ENCODE measurements around the gene MRPS15. TPM values are rescaled to one million over a fixed set of nuclear protein-coding genes. Genes with fewer than 3 reads are reported as not detected.

MRPS15 gene
- total and polyA plus RNA-seq, 2 donors (not counting 3 experiments of a cell fraction or from before 2014, with no cell fraction given), result 47.1 to 105 TPM

GRCh38 chr1:36464605-36465393 is 615 bp upstream of the MRPS15 start:
- no peak for TF ChIP-seq POLR2AphosphoS5 (IDR thresholded peaks at IDR 0.05; ENCODE audit: insufficient read depth, low read depth, low read length)
- no peak for TF ChIP-seq EZH2 (IDR thresholded peaks at IDR 0.05; ENCODE audit: borderline replicate concordance, low read depth, low read length, severe bottlenecking)
- no peak for TF ChIP-seq JUN (IDR thresholded peaks at IDR 0.05; ENCODE audit: borderline replicate concordance, insufficient read depth, insufficient read length, low read depth)
- TF ChIP-seq MYC (IDR thresholded peaks at IDR 0.05; ENCODE audit: low read depth, low read length), result no peak
- no peak for TF ChIP-seq FOS (IDR thresholded peaks at IDR 0.05; ENCODE audit: borderline replicate concordance, insufficient read depth, low read length)
- no peak for TF ChIP-seq MAX (IDR thresholded peaks at IDR 0.05; ENCODE audit: insufficient read depth, insufficient read length)
- no peak for TF ChIP-seq POLR2A (IDR thresholded peaks at IDR 0.05; ENCODE audit: low read depth, low read length)
- no peak for TF ChIP-seq CTCF (IDR thresholded peaks at IDR 0.05; ENCODE audit: extremely low read depth in 1 of 2, insufficient read depth in 1 of 2, low read depth in 1 of 2, low read length in 2 of 2)
- no peak for TF ChIP-seq GATA2 (IDR thresholded peaks at IDR 0.05; ENCODE audit: insufficient read depth, insufficient read length, low read depth, low read length)
- DNase-seq (ENCODE audit: low read depth, low spot score) (no peak), FAIRE-seq (peak; percentile 12)
- Histone ChIP-seq H3K36me3 (ENCODE audit: control insufficient read depth in 2 of 2, extremely low read depth in 1 of 2, insufficient read depth in 2 of 2, low read length in 2 of 2) (peaks cover 5 to 7% of the 10 kb centered on the region in 2 experiments), H3K4me1 (ENCODE audit: control insufficient read depth, extremely low read depth, insufficient read depth, low read length) (peaks cover 10% of the 10 kb centered on the region), H3K9me3 (replicated peaks; ENCODE audit: control insufficient read depth, insufficient read depth, low read length) (no peaks in the 10 kb centered on the region), H3K9ac (replicated peaks; ENCODE audit: extremely low read depth, insufficient read depth, low read length) (peak overlapping the region; percentile 92), H3K79me2 (ENCODE audit: control insufficient read depth, insufficient read depth, low read length) (peaks cover 13% of the 10 kb centered on the region), H3K27me3 (ENCODE audit: control insufficient read depth in 2 of 2, insufficient read depth in 2 of 2, low read length in 2 of 2) (no peaks in the 10 kb centered on the region), H3K4me2 (ENCODE audit: insufficient read depth, low read length) (peak overlapping the region; percentile 77), H4K20me1 (replicated peaks; ENCODE audit: control insufficient read depth, extremely low read depth, insufficient read depth, low read length) (no peaks in the 10 kb centered on the region), H3K27ac (ENCODE audit: insufficient read depth, low read depth, low read length) (peak overlapping the region; percentile 87), H3K4me3 (replicated peaks in 1 of 3; ENCODE audit: insufficient read depth in 1 of 3, low read depth in 1 of 3, low read length in 3 of 3) (peak overlapping the region; percentile 45 to 85 (median 63)), H2AFZ (ENCODE audit: low read depth, low read length) (peak overlapping the region; percentile 89), H3K9me1 (replicated peaks; ENCODE audit: control insufficient read depth, extremely low read depth, insufficient read depth, low read length) (no peaks in the 10 kb centered on the region)
- intact Hi-C loops (cut with micrococcal nuclease), result loop anchor here (1.0 kb wide), 1 partner anchor 14 kb away; the partner anchor contains the start of gene OSCP1
- ChIA-PET POLR2A (interaction anchor here (1.1 kb wide), 1 partner anchor 14 kb away, joined by 7 read pairs; the partner anchor contains the start of gene OSCP1), CTCF (interaction anchor here (0.6 to 1.5 kb wide), 7 partner anchors 9 to 122 kb away, joined by 3 to 7 read pairs (median 3); partner anchors contain the start of gene OSCP1)
- dilution Hi-C loops (cut with MboI; ENCODE audit: extremely low pct_ligation_motif_present, low sequenced_read_pairs), result no loop called here
- BruUV-seq (replicated peaks), result TSS peak; percentile 97

All from endothelial cell of umbilical vein (primary cell).